Erythroblast (primary cell): ENCODE measurements around the gene PTPRM.

ENCODE experiments used
- GATA1 ChIP-seq: IDR thresholded peaks from 2 replicates; pipeline ENCODE4 v1.6.1; 2011; ENCODE audit warnings: low read depth, mild to moderate bottlenecking, control low read depth, low read length, moderate library complexity
- POLR2A ChIP-seq: IDR thresholded peaks from 2 replicates; pipeline ENCODE4 v1.6.1; 2011; ENCODE audit warnings: mild to moderate bottlenecking, low read length

DNA sequence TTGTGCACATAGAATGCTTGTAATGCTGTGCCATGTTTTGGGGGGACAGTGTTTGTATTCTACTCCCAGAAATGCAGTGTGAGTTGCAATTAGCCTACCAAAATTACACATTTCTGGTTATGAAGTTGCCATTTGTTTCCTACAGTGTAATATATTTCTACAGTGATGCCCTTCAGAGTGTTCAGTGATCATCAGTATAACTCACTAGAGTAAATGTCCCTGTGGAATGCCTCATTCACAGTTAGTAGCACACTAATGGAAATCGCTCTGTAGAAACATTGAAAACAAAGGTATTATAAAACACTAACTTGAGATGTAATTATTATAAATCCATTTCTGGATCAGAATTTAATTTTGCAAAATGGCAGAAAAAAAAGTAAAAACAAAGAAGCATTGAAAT lies 498.7 kb downstream of the PTPRM start:
- TF ChIP-seq POLR2A (no peak), GATA1 (no peak)
